ENCODE data around the gene CRABP2. TPM values are rescaled to one million over a fixed set of nuclear protein-coding genes. Genes with fewer than 3 reads are reported as not detected.

The CRABP2 gene
- total RNA-seq, 1 donor from 2014 or later, result 1.4 TPM

GRCh38 chr1:156705918-156706656 lies 704 bp upstream of the CRABP2 start:
- no peak for DNase-seq
- peak; percentile 63 for ATAC-seq
- Histone ChIP-seq H3K4me1 (peaks cover 27% of the 10 kb centered on the region), H3K9me3 (no peaks in the 10 kb centered on the region), H3K4me3 (peak overlapping the region; percentile 48), H3K36me3 (no peaks in the 10 kb centered on the region), H3K27me3 (peaks cover 44% of the 10 kb centered on the region), H3K27ac (peak overlapping the region; percentile 44)
- intact Hi-C loops (cut with DNase I), result no loop called here
- TF ChIP-seq, protein P1, sequence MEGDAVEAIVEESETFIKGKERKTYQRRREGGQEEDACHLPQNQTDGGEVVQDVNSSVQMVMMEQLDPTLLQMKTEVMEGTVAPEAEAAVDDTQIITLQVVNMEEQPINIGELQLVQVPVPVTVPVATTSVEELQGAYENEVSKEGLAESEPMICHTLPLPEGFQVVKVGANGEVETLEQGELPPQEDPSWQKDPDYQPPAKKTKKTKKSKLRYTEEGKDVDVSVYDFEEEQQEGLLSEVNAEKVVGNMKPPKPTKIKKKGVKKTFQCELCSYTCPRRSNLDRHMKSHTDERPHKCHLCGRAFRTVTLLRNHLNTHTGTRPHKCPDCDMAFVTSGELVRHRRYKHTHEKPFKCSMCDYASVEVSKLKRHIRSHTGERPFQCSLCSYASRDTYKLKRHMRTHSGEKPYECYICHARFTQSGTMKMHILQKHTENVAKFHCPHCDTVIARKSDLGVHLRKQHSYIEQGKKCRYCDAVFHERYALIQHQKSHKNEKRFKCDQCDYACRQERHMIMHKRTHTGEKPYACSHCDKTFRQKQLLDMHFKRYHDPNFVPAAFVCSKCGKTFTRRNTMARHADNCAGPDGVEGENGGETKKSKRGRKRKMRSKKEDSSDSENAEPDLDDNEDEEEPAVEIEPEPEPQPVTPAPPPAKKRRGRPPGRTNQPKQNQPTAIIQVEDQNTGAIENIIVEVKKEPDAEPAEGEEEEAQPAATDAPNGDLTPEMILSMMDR (IDR thresholded peaks at IDR 0.05), result peak; percentile 78

GRCh38 chr1:156704930-156705320 lies 458 bp downstream of the CRABP2 start:
- DNase-seq (no peak), ATAC-seq (peak; percentile 6)
- intact Hi-C loops (cut with DNase I), result no loop called here
- H3K27me3 ChIP-seq, result peaks cover 48% of the 10 kb centered on the region
- peaks cover 27% of the 10 kb centered on the region for H3K4me1 ChIP-seq
- no peaks in the 10 kb centered on the region for H3K36me3 ChIP-seq
- peak overlapping the region; percentile 48 for H3K4me3 ChIP-seq
- TF ChIP-seq, protein P1 (IDR thresholded peaks at IDR 0.05), result no peak
- no peaks in the 10 kb centered on the region for H3K9me3 ChIP-seq
- no peak overlapping the region for H3K27ac ChIP-seq

- H3K9me3 ChIP-seq, result no peaks in the 10 kb centered on the region
- TF ChIP-seq, protein P1 (IDR thresholded peaks at IDR 0.05), result no peak
- no peak for DNase-seq
- ATAC-seq, result no peak
- H3K27me3 ChIP-seq, result peaks cover 48% of the 10 kb centered on the region
- H3K4me1 ChIP-seq, result peaks cover 24% of the 10 kb centered on the region
- no peak overlapping the region for H3K4me3 ChIP-seq
- H3K36me3 ChIP-seq, result no peaks in the 10 kb centered on the region
- H3K27ac ChIP-seq, result no peak overlapping the region
- intact Hi-C loops (cut with DNase I), result no loop called here
These were observed 1.1 kb downstream of the CRABP2 start for GRCh38 chr1:156704166-156704711.

DNA sequence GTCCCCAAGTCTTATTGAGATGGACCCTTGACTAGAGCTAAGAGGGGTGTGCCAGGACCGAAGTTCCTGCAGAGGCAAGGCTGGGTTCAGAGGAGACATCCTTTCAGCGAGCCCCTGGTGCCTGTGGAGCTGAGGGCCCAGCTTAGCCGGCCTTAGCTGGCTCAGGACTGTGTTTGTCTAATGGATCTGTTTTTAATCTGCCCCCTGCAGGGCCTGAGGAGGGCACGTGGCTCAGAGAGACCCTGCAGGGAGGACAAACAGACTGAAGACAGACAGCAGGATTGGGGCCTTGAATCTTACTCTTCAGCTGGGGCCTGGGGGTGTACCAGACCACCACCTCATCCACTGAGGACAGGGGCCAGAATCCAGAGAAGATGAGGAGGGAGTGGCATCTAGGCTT lies 1.6 kb downstream of the CRABP2 start:
- intact Hi-C loops (cut with DNase I), result no loop called here
- peaks cover 24% of the 10 kb centered on the region for H3K4me1 ChIP-seq
- TF ChIP-seq, protein P1 (IDR thresholded peaks at IDR 0.05), result no peak
- no peak overlapping the region for H3K27ac ChIP-seq
- no peaks in the 10 kb centered on the region for H3K9me3 ChIP-seq
- ATAC-seq, result no peak
- H3K36me3 ChIP-seq, result no peaks in the 10 kb centered on the region
- DNase-seq, result no peak
- H3K4me3 ChIP-seq, result no peak overlapping the region
- peaks cover 48% of the 10 kb centered on the region for H3K27me3 ChIP-seq

DNA sequence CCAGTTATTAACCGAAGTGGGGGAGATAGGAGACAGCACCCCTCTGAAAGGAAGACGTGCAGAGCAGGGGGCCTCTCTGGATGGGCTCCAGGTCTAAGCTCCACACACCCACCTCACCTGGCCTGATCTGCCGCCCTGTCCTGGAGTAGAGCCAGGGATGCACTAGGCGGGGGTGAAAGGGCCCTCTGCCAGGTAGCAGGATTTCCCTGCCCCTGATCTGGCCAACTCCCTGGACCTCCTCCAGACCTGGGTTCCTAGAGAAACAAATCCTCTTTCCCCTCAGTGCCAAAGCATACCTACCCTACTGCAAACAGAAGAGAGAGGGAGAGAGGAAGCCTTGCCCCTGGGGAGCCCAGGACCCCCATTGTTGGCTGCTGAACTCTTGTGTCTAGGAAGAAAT lies 2.0 kb downstream of the CRABP2 start:
- intact Hi-C loops (cut with DNase I), result no loop called here
- H3K27me3 ChIP-seq, result peaks cover 48% of the 10 kb centered on the region
- no peaks in the 10 kb centered on the region for H3K9me3 ChIP-seq
- H3K36me3 ChIP-seq, result no peaks in the 10 kb centered on the region
- TF ChIP-seq, protein P1 (IDR thresholded peaks at IDR 0.05), result no peak
- peaks cover 24% of the 10 kb centered on the region for H3K4me1 ChIP-seq
- ATAC-seq, result no peak
- no peak for DNase-seq
- no peak overlapping the region for H3K4me3 ChIP-seq
- H3K27ac ChIP-seq, result no peak overlapping the region
